CD4-positive, alpha-beta T cell treated with Interferon alpha-2 for 1 hour (primary cell): ENCODE measurements around the gene LKAAEAR1.
A peak's percentile ranks its signal among the peaks of the same experiment; 100 is the strongest.

ENCODE experiments used
- DNase-seq, 2 donors: peaks; one replicate each; pipeline ENCODE4 v3.0.0-alpha.2; 2020 to 2022

The LKAAEAR1 gene

DNA sequence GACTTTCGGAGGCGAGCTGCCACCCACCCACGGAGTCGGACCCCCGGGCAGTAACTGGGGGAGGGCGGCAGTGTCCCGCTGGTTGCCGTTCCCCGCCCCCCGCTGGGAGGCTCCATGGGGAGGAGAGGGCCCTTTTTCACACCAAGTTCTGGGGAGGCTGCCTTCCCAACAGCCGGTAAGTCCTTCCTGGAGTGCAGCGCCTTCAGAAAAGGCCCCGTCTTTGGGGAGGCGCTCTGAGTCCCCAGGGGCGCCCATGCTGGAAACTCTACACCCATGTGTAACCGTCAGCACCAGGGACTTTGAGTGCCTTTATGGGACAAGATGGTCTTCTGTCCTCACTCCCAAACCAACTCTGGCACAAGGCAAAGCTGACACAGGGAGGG is 34.3 kb downstream of the LKAAEAR1 start:
- no peak for DNase-seq

DNA sequence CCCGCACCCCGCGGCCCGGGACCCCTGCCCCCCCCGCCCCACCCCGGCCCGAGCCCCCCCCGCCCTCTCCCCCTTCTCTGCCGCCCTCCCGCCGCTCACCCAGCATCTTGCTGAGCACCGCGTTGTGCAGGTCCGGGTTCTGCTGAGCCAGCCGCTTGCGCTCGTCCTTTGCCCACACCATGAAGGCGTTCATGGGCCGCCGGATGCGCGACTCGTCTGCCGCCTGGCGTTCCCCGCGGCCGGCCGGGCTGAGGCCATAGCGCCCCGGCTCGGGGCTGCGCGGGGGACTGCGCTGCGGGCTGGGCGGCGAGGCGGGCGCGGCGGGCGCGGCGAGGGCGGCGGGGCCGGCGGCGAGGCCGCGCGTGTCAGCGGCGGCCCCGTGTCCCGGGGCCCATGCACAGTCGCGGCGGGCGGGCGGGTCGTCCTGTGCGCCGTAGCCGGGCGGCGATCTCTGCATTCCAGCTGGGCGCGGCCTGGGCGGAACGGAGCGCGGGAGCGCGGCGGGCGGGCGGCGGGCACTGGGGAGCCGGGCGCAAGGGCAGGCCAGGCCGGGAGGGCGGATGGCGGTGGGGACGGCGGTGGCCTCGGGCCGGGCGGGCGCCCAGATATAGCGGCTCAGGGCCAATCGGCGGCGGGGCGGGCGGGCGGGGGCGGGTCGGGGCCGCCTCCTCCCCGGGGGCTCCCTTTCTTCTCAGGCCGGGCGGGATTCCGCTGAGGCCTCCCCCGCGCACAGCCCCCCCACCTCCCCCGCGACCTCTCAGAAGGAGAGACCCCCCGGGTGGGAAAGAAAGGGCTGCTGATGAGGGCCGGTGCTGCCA is 34.9 kb downstream of the LKAAEAR1 start, which contains the start of gene SOX18:
Gene SOX18, minus strand, starts transcription at position 580 of the 818 bp plus-strand sequence. Its CDS starts 123 bp downstream, at position 457.
- peak in 1 of 2 donors; percentile 37 for DNase-seq

DNA sequence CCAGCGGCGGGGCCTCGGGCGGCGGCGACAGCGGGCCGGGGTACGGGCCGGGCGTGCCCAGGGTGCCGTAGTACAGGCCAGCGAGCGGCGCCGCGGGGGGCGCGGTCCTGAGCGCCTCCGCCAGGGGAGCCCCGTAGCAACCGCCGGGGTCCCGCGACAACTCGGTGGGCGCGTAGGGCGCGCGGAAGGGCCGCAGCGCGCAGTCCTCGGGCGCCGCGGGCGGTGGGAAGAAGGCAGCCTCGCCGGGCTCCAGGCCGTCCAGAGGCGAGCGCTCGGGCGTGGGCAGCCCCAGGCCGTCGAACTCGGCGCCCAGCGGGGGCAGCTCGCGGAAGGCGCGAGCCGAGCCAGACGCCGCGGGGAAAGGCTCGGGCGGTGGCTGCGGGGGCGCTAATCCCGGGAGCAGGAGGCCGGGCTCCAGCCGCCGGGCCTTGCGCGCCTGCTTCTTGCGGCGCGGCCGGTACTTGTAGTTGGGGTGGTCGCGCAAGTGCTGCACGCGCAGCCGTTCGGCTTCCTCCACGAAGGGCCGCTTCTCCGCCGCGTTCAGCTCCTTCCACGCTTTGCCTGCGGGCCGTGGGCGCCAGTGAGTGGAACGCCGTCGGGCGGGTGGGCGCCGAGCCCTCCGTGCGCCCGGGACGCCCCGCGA is 35.7 kb downstream of the LKAAEAR1 start:
- DNase-seq, result no peak

DNA sequence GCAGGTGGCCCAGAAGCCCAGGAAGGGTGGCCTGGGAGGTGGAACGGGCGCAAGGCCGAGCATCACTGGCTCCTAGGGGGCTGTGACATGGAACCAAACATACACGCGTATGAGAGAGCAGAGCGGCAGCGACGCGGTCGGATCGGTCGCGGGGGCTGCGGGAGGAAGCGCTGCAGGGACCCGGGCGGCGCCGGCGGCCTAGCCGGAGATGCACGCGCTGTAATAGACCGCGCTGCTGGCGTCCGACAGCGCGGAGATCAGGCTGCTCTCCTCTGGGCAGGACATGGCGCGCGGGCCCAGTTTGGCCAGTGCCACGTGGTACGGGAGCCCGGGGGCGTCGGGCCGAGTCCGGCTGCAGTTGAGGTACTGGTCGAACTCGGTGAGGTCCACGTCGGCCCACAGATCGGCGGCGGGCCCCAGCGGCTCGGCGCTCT is 36.2 kb downstream of the LKAAEAR1 start:
- no peak for DNase-seq

DNA sequence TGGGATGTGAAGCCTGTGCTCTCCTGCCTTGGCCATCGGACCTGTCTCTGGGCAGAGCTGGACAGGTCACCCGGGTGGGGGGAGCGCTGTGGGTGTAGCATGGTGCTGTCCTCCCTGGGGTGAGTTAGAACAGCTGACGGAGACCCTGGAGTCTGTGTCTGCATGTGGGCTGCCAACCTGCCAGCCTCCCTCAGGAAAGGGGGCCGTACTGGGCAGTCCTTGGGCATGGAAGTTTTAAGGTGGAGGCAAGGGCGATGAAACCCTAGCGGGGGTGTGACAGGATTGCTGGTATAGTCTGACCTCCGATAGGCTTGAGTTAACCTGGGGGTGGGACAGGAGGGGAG is 37.2 kb downstream of the LKAAEAR1 start:
- no peak for DNase-seq

DNA sequence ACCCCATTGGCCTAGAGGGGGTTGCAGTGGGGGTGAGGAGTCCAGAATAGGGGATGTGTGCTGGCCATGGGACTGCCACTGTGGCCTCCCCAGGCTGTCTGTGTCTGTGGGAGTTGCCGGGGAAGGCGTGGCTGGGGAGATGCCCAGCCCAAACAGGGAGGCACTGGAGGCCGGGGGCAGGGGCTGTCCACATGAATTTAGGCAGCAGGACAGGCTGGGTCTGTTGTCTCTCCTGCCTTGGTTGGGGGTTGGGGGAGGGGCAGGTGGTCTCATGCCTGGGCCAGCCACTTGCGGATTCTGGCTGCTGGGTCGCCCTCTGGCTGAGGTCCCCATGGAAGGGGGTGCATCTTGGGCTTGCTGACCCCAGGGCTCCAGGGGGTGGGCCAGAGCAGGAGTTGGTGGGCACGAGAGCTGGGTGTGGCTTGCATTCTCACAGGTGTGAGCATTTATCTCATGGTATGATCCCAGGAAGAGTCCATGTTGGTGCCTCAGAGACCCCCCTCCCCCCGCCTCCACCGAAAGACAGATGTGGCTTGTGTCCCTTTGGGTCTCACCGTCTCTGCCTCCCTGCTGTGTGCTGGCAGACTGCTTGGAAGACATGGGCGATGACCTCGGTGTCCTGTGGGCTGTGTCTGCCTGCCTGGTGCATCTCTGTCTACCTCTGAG is 38.7 kb downstream of the LKAAEAR1 start:
- DNase-seq, result no peak

DNA sequence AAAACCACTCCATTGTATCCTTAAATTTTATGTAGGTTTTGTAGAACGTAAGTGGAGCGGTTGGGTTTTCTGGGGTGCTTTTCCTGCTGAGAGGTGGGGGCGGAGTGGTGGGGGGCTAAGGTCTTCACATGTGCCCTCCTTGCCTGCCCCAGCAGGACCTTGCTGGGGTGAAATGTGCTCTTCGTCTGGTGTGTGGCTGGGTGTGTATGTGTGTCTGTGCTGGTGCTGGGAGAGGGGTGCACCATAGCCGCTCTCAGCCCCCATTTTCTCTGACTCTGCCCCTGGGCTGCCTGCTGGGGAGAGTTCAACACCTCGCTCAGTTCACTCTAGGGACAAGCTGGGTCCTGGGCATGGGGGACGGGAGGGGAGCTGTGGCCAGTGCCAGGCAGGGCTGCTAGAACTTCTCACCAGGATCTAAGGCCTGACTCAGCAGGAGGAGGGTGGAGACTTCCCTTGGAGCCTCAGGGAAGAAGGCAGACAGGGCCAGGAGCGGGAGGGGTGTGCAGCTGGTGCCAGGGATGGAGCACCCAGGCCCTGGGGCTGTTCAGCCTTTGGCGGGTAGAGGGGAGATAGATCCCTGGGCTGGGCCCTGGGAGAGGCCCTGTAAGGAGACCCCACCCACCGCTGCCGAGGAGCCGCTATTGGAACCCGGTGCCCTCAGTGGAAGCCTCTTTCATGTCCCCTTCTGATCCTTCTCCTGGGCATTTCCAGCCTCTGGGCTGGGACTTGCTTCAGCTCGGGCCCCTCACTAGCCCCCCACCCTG is 39.5 kb downstream of the LKAAEAR1 start:
- DNase-seq, result no peak

DNA sequence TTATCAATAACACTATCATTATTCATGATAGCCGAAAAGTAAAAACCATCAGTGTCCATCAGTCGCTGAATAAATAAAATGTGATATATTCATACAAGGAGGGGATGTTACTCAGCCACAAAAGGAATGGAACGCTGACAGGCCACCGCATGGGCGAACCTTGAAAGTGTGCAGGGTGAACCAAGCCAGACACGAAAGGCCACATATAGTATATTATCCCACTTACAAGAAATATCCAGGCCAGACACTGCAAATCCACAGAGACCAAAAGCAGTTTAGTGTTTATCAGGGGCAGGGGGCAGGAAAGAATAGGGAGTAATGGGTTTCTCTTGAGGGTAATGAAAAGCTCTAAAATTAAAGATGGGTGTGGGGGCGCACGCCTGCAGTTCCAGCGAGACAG is 40.4 kb downstream of the LKAAEAR1 start:
- no peak for DNase-seq

DNA sequence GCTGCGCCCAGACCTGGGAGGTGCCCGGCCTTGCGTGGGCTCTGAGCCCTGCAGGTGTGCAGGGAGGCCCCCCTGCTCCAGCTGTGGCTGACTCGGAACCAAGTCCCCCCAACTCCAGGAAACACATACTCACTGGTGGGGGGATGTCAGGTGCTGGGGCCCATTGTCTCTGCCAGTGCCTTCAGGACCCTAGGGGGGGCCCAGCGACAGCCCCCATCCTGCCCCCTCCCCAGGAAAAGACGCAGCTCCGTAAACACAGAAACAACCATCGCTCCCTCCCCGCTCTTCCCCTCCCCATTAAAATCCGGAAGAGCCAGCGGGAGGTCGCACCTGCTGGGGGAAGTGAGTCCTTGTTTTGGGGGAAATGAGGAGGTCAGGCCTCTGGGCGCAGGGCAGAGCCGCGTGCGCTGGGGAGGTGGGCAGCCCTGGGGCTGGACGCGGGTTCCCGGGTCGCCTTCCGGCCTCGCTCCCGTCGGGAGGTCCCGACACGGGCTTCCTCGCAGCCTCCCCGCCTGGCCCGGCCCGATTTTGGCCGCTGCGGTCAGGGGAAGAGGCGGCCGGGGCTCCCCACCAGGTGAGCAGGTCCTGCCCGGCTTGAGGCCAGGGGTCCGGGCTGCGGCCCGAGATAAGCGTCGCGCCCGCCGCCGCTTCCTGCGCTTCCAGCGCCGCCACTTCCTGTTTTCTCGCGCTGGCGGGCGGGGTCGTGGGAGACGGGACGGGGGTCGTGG is 42.0 kb downstream of the LKAAEAR1 start:
- DNase-seq, result no peak

DNA sequence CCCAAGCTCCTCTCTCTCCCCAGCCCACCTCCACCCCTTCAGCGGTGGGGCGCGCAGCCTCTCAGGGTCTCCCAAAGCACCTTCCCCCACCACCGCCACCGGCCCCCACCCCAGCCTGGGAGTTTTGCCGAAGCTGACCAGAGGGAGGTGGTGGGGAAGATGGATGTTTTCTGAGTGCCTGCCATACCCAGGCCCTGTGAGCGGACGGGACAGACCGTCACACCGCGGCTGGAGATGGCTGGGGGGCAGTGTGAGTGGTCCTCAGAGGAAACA is 42.5 kb downstream of the LKAAEAR1 start:
- DNase-seq, result no peak

DNA sequence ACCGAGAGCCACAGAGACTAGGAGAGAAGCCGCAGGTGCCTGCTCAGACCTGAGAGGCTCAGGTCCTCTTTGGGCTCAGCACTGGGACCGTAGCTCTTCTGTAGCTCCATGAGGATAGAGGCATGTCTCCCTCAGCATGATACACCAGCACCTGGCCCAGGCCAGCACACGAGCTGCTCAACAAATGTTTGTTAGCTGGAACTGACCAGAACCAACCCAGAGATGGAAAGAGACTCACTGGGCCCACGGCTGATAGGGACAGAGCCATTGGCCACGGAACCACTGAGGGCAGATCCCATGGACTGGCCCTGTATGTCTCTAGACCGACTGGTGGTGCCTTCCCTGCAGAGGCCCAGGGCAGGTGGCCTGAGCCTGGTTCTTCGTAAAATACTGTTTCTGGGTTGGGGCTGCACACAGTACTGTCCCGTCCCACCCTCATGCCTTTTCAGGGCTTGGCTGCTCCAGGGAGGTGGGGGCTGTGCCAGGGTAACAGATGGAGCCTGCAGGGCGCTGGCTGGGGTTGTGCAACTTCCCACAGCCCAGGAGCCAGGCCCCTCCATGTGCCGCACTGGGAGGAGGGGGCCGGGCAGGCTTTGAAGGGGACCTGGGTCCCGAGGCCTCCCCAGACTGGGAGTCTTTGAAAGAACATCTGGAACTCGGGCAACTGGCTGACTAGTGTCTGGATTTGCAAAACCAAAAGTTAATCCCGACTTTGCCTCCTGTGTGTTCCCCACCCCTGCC is 43.0 kb downstream of the LKAAEAR1 start:
- DNase-seq, result no peak

DNA sequence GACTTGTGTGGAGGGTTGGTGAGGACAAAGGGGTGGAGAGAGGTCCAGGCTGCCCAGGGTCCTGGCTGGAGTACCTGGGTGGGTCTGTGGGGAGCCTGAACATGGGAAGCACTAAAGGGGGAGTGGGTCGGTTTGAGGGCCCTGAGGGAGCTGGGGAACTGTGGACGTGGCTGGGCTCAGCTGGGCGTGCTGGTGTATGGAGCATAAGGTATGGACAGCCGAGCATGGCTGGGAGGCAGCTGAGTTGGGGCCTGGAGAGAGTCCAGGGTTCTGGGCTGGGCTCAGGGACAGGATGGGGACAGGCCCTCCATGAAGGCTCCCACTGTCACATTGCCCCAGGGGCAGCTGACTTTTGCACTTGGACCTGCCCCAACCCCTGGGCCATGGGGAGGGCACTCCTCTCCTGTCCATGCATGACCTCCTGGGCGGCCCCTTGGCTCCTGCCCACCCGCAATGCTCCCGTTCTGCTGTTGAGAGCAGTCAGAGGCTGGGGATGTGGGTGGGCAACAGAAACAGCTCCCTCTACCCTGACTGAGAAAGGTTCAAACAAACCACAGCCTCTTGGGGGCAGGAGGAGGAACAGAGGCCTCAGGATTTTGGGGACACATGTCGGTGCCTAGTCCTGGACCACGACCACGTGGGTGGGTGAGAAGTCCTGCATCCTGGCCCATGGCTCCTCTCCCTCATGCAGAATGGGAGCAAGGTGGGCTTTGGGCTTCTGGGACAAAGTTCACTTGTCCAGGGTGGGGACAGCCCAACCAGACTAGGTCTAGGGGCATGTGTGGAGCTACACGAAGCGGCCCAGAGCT is 43.8 kb downstream of the LKAAEAR1 start:
- no peak for DNase-seq

DNA sequence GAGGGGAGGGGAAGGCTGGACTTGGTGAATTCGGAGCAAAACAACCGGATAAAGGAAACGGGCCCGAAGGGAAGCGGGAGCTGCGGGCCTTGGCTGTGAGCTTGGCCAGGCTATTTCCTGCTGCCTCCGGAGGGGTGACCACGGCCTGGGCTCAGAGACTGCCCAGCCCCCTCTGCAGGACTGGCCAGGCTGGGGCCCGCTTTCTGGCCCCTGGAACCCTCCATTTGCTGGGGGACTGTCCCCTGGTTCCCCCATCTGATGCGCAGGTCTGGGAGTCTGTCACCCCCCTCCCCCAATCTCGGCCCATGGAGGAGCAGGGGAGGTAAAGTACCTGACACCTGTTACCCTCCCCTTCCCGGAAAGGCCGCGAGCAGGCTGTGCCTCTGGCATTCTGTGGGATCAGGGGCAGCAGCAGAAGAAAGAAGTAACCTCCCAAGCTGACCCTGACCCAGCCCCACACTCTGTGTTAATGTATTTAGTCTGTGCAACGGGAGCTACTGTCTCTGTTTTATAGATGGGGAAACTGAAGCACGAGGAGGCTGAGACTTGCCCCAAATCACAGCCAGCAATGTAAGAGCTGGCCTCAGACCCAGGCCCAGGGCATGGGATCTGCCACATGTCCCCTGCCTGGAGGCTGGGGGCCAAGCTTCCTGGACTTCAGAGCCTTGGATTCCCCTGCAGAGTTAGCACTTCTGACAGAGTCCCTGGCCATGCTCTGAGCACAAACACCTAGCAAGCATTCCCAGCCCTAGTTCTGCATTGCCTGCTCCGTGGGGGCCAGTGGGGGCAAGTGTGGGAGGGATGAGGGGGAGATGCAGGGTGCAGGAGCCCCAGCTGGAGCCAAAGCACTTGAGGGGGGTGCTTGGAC is 44.7 kb downstream of the LKAAEAR1 start:
- DNase-seq, result no peak

DNA sequence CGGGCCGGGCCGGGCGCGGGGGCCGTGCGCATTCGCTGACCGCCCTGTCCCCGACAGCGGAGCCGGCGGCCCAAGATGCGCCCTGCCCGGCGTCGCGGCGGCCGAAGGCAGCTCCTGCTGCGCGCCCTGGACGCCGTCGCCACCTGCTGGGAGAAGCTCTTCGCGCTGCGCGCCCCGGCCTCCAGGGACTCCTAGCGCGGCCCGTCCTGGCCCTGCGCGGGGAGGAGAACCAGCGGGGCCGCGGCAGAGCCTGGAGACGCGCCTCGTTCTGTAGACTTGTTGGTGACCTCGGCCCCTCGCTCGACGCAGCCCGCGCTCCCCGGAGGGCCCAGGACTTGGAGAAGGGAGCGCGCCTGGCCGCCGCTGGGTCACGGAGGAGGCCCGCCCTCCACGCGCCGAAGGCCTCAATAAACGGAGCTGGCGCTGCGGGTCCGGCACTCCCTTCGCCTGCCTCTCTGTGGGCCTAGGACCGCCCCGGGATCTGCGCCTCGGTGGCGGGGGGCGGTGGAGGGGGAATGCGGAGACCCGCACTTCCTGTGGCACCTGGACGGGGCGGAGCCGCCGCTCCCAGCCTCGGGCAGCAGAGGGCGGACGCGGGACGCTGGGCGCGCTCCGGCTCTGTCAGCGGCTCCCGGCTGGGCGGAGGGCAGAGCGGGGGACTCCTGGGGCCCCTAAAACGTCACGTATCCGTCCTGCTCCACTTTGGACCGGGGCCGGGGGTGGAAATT is 45.5 kb downstream of the LKAAEAR1 start:
- peak; percentile 68 to 81 for DNase-seq

DNA sequence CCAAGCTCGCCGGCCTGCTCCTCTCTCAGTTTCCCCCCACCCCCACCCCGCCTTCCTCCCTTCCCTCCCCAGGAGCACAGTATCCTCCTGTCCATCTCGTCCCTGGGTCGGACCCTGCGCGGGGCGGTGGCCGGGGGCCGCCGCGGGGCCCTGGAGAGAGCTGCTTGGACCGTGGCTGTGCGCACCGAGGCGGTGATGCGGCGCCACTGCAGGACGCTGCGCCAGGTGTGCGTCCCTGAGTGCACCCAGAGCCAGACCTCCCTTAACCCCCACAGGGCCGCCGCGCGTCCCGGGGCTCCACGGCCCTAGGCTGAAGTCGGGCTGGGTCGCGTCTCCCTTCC is 46.0 kb downstream of the LKAAEAR1 start:
- DNase-seq, result no peak

DNA sequence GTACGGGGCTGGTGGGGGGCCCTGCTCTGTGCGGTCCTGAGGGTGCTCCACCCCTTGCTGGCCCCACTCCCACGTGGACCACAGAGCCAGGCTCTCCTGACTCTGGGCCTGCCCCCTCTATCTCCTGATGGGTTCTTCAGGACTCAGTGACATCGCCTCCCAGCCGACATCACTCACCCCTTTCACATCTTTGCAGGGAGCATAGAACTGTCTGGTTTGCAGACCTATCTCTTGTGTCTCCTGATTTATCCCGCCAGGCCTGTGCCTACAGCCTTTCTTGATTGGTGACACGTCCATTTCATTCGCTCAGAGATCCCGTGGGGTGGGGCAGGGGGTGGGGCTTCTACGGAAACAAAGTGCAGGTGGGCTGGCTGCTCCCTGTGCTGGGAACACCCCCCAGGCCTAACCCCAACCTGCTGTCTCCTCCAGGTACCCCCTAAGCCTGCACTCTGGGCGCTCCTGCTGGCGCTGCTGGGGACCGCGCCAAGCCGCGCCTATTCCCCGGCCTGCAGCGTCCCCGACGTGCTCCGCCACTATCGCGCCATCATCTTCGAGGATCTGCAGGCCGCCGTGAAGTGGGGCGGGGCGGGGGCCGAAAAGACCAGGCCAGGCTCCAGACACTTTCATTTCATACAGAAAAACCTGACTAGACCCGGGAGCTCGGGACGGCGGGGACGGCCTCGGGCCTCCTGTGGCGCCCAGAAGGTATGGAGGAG is 46.5 kb downstream of the LKAAEAR1 start:
- DNase-seq, result no peak

DNA sequence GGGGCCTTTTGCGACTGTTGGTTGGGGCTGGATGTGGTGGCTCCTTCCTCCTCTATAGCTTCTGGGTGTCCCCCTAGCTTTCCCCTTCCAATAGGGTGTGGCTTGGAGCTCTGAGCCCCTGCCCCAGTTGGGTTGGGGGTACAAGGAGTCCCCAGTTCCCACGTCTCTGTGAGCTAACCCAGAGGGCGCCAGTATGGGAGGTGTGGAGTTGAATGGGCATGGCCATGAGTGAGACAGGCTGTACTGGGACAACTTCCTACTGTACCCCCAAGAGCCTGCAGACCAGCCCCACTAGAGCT is 47.0 kb downstream of the LKAAEAR1 start:
- no peak for DNase-seq

DNA sequence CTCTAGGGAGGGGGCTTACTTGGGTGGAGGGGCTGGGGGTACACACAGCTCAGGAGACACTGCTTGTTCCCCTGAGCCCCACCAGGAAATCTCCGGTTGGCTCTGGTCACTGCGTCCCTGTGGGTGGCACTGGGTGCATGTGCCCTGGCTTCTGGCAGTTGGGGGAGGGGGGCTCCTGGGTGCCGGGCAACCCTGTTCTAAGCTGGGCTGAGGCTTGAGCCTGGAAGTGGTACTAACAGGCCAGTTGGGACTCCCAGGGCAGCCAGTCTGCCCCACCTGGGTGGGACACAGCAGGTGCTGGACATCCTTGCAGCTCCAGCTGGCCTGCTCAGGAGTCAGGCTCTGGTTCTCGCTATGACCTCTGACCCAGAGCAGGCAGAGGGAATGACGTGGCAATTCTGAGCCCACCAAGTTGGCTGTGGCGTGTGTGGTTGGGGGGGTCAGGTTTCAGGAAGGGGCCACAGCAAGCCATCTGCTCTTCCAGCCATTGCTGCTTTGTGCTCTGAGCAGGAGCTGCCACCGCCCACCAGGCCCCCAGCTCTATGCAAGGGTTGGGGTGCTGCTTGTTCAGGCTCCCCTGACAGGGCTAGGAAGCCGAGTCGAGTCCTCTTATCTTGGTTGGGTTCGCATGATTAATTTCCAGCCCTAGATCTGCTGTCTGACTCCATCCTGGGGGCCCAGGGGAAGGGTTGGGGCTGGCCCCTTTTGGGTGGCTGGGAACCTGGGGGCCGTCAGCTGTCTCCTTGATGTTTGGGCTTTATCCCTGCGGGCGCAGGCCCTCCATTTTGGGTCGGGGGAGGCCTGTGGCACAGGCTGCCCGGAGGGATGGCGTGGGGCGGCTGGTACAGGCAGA is 47.6 kb downstream of the LKAAEAR1 start:
- DNase-seq, result no peak
